Activated T-cell treated with anti-CD3 and anti-CD28 coated beads for 24 hours (primary cell): ENCODE data around the gene PTPRE.
"Not testable (repeated sequence)": the region's sequence is repeated elsewhere in the genome, so short reads cannot be mapped to it uniquely, and the experiment has no call there.

Experiments used
- DNase-seq: peaks from one replicate; pipeline ENCODE4 v3.0.0-alpha.2; 2020; ENCODE audit warnings: low read depth

Gene PTPRE

GRCh38 chr10:128072941-128073645 lies 166.2 kb downstream of the PTPRE start:
- no peak for DNase-seq

GRCh38 chr10:128073890-128074289 lies 167.0 kb downstream of the PTPRE start:
- no peak for DNase-seq

DNA sequence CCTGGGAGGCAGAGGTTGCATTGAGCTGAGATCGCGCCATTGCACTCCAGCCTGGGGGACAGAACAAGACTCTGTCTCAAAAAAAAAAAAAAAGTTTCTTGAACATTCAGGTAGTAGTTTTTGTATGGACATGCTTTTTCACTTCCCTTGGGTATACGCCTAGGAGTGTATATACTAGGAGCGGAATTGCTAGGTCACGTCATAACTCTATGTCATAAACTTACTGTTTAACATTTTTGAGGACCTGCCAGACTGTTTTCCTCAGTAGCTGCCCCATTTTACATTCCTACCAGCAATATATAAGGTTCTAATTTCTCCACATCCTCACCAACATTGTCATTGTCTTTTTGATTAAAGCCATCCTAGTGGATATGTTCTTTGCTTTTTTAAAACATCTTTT lies 167.7 kb downstream of the PTPRE start:
- no peak for DNase-seq

DNA sequence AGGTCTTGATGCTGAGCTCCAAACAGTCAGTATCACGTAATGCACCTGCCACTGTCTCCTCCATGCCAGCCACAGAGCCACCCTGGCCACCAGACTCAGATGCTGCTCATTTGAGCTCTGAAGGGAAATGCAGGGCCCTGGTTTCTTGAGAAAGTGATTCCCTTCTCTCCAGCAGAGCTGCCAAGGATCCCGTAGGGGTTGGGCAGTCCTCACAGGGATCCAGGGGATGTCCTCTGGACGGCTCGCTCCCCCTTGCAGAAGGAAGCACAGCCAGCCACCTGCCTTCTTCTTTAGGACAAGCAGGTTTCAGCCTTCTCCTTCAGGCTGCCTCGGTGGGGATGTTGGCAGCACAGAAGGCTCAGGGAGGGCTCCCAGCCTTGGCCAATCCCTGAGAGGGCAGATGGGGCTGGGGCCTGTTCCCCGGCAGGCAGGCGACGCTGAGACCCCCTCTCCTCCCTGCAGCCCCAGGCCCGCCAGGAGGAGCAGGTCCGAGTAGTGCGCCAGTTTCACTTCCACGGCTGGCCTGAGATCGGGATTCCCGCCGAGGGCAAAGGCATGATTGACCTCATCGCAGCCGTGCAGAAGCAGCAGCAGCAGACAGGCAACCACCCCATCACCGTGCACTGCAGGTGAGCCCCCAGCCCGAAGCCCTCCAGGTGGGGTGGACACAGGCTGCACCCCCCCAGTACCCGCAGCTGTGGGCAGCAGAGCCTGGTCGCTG lies 170.4 kb downstream of the PTPRE start:
- no peak for DNase-seq

DNA sequence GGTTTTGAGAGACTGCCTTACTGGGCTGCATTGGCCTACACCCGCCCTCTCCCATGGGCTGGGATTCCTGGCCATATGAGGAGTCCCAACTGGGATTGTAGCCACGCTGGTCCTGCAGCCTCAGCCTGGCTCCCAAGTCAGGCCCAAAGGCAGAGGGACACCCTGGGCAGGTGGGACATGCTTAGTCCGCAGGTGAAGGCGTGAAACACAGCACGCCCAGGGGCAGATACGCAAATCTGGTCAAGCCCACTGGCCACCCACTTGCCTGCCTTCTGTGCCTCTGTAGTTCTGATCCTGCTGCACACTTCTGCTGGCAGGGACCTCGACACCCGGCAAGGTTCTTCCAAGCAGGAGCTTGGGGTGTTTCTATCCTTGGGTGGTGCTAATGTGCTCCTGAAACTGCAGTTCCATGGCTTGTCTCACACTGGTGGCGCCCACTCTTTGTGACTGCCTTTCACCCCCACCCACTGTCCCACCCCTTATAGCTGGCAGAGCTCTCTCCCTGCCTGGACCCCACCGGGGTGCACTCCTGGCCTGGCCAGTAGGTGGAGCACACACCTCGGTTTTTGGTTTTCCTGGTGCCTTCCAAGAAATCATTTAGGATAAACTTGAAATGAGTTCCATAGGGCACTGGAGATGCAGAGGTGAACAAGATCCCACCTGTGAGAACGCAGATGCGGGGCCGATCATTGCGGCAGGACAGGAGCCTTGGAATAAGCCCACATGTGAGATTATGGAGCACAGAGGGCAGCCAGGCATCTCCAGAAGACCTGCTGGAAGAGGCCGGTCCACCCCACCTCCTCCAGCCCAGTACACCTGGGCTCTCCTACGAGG lies 171.4 kb downstream of the PTPRE start:
- DNase-seq = no peak

DNA sequence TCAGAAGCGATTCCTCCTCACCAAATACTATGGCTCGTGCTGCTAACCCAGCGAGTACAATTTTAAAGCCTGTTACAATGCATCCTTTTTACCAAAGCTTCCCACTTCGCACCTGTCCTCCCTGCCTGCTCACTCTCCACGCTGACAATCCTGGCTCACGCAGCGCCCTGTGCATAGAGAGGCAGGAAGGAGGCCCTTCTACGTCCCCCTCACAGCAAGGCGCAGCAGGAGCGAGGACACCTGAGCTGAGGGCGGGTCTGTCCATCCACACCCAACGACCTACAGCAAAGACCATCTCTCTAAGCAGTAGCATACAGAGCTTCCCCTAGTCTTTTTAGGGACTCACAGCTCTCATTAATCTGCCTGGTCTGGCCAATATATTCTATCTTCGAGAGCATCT lies 173.3 kb downstream of the PTPRE start:
- DNase-seq = no peak

GRCh38 chr10:128080641-128081040 lies 173.7 kb downstream of the PTPRE start:
- DNase-seq = no peak

- DNase-seq = no peak
Measured at GRCh38 chr10:128081222-128081621, 174.3 kb downstream of the PTPRE start.

- DNase-seq = no peak
Measured at GRCh38 chr10:128081720-128082119, 174.8 kb downstream of the PTPRE start.

DNA sequence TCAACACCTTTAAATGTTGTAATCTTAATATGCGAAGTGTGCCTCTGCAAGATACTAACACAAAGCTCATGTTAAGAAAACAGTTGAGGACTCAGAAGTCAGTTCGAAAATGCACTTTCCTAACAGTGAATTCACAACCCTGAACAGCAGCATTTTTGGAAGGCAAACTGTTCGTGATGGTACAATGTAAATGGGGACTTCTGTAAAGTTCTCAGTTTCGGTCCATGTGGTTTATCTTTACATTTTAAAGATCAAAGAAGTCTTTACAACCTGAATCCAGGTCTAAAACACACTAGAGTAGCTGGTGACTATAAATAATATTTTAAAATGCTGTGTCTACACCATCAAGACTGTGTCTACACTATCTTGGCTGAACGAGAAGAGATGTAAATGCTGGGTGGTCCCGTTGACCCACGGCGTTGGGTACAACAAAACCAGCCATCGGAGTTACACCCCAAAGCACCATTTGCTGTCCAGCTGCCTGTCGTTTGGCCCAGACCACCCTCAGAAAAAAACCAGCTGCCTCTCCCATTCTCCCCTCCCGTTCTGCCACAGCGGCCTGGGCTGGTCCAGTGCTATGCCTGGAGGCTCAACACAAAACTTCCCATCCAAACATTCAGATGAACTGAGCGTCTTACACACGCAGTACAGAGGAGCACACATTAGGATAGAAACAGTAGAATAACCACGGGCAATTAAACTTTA lies 176.4 kb downstream of the PTPRE start:
- no peak for DNase-seq

GRCh38 chr10:128084364-128084763 lies 177.5 kb downstream of the PTPRE start:
- no peak for DNase-seq

- no peak for DNase-seq
Measured at GRCh38 chr10:128084991-128085390, 178.1 kb downstream of the PTPRE start.

GRCh38 chr10:128086003-128086863 lies 179.3 kb downstream of the PTPRE start:
- DNase-seq = no peak

GRCh38 chr10:128087146-128087883 lies 180.4 kb downstream of the PTPRE start:
- DNase-seq = no peak

DNA sequence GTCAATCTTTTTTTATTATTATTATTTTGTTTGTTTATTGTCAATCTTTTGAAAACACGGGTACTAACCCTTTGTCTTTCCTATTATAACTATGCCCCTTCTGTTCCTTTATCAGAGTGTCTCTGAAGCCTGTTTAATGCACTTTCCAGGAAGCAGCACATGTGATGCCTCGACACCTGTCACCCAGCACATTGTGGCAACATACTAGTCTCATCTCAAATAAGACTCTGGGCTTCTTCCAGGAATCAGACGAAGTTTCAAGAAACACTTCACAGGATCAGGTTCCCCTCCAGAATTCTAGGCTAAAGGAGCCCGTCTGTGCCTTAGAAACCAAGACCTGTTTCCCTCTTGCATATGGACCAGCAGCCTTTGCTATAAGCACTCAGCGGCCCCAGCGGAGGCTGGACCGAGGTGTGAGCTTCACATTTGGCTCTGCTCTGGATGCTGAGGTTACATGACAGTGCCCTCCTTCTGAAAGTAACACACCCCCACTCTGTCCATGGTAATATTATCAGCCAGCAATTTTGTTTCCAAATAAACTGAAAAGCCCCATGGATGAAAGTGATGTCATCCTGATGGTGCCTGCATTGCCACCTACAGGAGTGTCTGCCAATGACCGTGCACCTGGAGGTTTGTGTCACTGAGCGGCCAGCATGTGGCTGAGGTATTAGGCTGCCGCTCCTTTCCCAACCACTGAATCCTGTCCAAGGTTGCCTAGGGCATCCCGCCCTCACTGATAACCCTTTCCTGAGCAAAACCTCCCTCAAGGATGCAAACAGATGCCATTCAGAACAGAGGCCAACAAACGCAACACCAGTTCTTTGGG lies 181.2 kb downstream of the PTPRE start:
- DNase-seq = no peak

DNA sequence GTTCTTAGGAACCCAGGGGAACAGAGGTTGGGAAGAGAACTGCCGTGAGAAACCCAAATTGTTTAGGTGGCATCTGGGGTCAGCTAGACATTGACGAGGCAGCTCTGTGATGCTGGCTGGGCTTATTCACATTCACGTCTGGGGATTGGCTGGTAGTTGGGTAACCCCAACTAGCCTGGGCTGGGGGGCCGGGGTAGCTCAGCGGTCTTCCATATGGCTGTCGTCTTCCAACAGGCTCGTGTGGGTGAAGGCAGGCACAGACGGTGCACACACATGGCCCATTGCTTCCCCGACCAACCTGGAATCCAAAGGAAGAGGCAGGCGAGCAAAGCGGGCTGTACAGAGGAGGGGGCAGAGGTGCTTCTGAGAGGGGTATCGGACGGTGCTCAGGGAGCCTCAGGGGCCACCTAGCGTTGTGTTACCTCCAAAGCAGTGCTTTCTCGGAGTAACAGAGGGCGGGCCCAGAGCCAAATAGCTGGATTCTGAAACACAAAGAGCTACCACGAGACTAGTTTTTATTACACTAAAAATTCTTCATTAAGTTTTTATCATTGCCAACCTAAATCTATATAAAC lies 184.8 kb downstream of the PTPRE start:
- DNase-seq = no peak

GRCh38 chr10:128092454-128092853 lies 185.6 kb downstream of the PTPRE start:
- DNase-seq = no peak

- not testable (repeated sequence) for DNase-seq
Measured at GRCh38 chr10:128094596-128094995, 187.7 kb downstream of the PTPRE start.

DNA sequence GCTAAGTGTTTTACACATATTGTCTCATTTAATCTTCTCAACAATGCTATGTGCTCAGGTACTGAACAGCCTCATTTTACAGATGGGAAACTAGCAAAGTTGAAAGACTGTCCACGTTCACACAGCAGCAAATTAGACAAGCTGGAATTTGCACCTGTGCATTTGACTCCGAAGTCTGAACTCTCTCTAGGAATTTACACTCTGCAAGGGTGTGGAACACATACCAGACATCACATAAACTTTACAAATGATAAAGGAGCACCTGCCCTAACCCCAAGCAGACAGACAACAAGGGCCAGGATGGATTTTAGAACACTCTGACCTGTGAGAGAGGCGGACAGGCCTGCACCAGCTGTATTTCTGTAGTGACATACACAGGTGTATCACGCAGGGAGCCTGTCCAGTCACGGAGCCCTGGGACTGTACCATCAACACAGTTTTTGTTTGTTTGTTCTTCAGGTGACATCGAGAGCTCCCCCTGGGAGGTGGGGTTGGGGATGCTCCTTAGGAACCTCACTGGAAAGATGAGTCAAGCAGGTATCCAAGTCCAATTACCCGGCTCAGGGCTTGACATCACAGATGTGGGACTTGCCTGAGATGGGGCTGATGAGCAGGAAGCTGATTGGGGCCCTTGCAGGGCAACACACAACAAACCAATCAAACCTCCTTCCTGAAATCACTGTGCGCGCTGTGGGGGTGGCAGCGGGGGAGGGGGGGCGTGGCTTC lies 188.3 kb downstream of the PTPRE start:
- DNase-seq = no peak
